Pancreas (tissue), 10 donors: ENCODE data around the gene SETBP1. TPM values are rescaled to one million over a fixed set of nuclear protein-coding genes. Genes with fewer than 3 reads are reported as not detected.

ENCODE experiments used
- ATAC-seq, 4 donors: fragments of 200-7000 bp; cut with Tn5 transposase; one replicate each; pipeline versions ENCODE4 v1.8.0 to v1.9.1; 2020; ENCODE audit warnings: mild to moderate bottlenecking in 4 of 4, moderate library complexity in 4 of 4
- DNase-seq, 6 donors: peaks; one replicate each; pipeline ENCODE4 v3.0.0-alpha.2; 2020
- FAIRE-seq: peaks from 2 replicates; lab custom pipeline; 2012; peaks lifted over from hg19 to GRCh38; lab: Jason Lieb, UNC
- H3K27ac ChIP-seq, 4 donors: fragments of 200-600 bp; sonication (generic); 1 replicate in 3 of 4; 2 replicates in 1 of 4; pipeline versions ENCODE4 v1.5.0 to v1.8.0; 2020
- H3K27me3 ChIP-seq, 4 donors: fragments of 200-600 bp; one replicate each; pipeline ENCODE4 v1.8.0; 2021
- H3K36me3 ChIP-seq, 3 donors: fragments of 200-600 bp; sonication (generic) in 1 of 3; one replicate each; pipeline versions ENCODE4 v1.5.0 to v1.8.0; 2020 to 2021
- H3K4me1 ChIP-seq, 3 donors: fragments of 200-600 bp; one replicate each; pipeline ENCODE4 v1.8.0; 2021
- H3K4me3 ChIP-seq, 4 donors: fragments of 200-600 bp; sonication (generic) in 2 of 4; one replicate each; pipeline versions ENCODE4 v1.5.0 to v1.8.0; 2020 to 2021
- H3K9me3 ChIP-seq, 4 donors: fragments of 200-600 bp; one replicate each; pipeline ENCODE4 v1.8.0; 2021
- WGBS, 2 donors: extraction: QIAGEN DNeasy Blood & Tissue Kit; methylation state at CpG; one replicate each; pipeline ENCODE4 v1.1.7; 2013; 5-methylcytosine and 5-hydroxymethylcytosine counted together
- intact Hi-C, 3 donors: fragments of 100-400 bp; cut with DNase I; formaldehyde crosslinking; loops; one replicate each; pipeline versions ENCODE4 v1.11.1 to v1.14.2; 2022
- polyA plus RNA-seq, 2 donors: library from polyadenylated mRNA; stranded (reverse); fragments of 200-250 nt; gene quantifications; one replicate each; pipeline ENCODE4 v1.2.3, GENCODE V29; 2013
- total RNA-seq, 6 donors: library from RNA; stranded (reverse); fragmentation: NEBNext Ultra II Directional in 4 of 6; extraction: Animal tissue kit (Norgen Biotek cat#: 25700) in 4 of 6; gene quantifications; one replicate each; pipeline versions ENCODE4 v1.2.1 to v1.2.4, GENCODE V29; 2021 to 2023
- TF ChIP-seq, protein P1 (sequence below), 4 donors: fragments of 200-600 bp; sonication (generic) in 3 of 4; IDR thresholded peaks; one replicate each; pipeline versions ENCODE4 v1.5.0 to v1.8.0; 2021; ENCODE audit warnings: antibody characterized with exemption in 4 of 4
- donor health status: healthy with polysubstance abuse.
- donor health status: DM: no; HTN: no; CAD: no; lungs with moderate emphysema.
- donor health status: DM: no; HTN: no; CAD: no.
- donor health status: control.
- donor health status: control.
- donor health status: Bipolar disorder and iron deficiency.
- donor health status: DM: yes; HTN: yes; CAD: no.
- donor health status: DM: no; HTN: no; CAD: no.
- donor health status: DM: no; HTN: no; CAD: no.
- donor health status: DM: yes; HTN: yes; CAD: no.

SETBP1 gene
- total and polyA plus RNA-seq, 8 donors = 3.9 to 24.0 (median 18.1) TPM

DNA sequence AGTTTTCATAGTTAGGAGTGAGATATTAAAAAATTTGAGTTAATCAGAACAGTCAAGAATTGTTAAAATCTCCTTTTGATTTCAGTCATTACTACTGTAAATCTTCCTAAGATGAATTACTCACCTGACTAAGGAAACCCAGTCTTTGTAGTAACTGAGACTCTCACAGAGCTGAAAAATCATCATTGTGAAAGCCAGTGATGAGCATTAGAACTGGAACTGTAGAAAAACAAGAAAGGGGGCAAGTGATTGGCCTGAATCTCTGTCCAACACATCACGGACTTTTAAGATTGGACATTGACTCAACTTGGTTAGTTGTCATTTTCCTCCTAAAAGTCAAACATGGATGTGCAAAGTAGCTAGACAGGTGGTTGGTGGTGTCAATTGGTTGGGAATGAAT, 21.9 kb downstream of the SETBP1 start:
- Histone ChIP-seq H3K4me1 (peaks cover 13 to 24% (median 23%) of the 10 kb centered on the region in 3 donors), H3K9me3 (no peaks in the 10 kb centered on the region), H3K36me3 (no peaks in the 10 kb centered on the region), H3K27ac (no peak overlapping the region), H3K4me3 (no peak overlapping the region), H3K27me3 (no peaks in the 10 kb centered on the region)
- TF ChIP-seq, protein P1, sequence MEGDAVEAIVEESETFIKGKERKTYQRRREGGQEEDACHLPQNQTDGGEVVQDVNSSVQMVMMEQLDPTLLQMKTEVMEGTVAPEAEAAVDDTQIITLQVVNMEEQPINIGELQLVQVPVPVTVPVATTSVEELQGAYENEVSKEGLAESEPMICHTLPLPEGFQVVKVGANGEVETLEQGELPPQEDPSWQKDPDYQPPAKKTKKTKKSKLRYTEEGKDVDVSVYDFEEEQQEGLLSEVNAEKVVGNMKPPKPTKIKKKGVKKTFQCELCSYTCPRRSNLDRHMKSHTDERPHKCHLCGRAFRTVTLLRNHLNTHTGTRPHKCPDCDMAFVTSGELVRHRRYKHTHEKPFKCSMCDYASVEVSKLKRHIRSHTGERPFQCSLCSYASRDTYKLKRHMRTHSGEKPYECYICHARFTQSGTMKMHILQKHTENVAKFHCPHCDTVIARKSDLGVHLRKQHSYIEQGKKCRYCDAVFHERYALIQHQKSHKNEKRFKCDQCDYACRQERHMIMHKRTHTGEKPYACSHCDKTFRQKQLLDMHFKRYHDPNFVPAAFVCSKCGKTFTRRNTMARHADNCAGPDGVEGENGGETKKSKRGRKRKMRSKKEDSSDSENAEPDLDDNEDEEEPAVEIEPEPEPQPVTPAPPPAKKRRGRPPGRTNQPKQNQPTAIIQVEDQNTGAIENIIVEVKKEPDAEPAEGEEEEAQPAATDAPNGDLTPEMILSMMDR (IDR thresholded peaks at IDR 0.05) = no peak
- intact Hi-C loops = no loop called here
- ATAC-seq = no peak
- DNase-seq = no peak
- no peak for FAIRE-seq
- WGBS, 2 donors = 96 to 100% methylated on average over 1 of the region's 1 CpG

DNA sequence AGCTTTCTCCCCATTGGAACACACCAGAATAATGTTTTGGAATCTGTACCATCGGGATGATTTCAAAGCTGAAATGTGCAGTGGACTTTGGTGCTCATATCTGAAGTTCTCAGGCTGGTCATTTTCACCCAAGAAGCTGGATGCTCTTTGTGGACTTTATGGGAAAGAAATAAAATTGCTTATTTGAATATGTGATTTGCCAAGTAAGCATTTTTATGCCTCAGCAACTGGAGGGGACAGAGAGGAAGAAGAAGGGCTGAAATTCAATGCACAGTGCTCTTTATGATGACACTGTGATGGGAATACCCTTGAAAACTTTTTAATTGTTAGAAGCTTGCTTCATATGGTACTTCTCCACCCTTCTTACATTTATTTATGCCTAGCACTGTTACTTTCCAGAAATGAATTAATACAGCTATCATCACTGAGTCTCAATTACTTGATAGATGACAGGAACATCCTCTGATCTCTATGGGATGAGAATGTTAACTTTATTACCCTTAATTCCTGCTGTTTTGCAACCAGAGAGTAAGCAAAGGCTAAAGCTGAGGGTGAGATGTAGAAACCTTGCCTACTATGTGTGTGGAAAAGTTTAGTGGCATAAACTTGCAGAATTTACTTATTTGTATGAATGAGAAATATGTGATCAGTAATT, 23.6 kb downstream of the SETBP1 start:
- Histone ChIP-seq H3K36me3 (no peaks in the 10 kb centered on the region), H3K9me3 (no peaks in the 10 kb centered on the region), H3K4me3 (no peak overlapping the region), H3K27me3 (no peaks in the 10 kb centered on the region), H3K27ac (no peak overlapping the region), H3K4me1 (peaks cover 11 to 22% (median 13%) of the 10 kb centered on the region in 3 donors)
- DNase-seq (no peak), ATAC-seq (no peak), FAIRE-seq (no peak)
- intact Hi-C loops = no loop called here
- TF ChIP-seq, protein P1 (IDR thresholded peaks at IDR 0.05) = no peak
- WGBS, 2 donors = 87 to 88% methylated on average over 1 of the region's 1 CpG

DNA sequence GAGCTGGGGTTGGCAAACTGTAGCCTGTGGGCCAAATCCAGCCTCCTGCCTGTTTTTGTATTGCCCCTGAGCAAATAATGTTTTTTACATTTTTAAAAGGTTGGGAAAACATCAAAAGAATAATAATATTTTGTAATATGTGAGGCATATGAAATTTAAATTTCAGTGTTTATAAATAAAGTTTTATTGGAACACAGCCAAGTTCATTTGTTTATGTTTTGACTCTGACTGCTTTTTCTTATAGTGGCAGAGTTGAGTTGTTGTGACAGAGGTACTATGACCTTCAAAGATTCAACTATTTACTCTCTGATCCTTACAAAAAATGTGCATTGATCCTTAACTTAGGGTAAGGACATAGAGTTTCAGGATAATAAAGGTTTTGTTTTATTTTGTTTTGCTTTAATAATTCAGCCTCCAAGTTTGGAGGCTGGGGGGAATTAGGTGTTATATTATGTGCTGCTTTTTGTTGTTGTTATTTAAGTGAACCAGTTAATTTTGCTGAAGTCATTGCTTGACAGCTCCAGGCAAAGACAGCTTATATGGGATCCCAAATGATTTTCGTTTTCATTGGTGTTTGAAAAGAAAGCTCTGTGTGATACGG, 24.5 kb downstream of the SETBP1 start:
- WGBS, 2 donors = 87 to 90% methylated on average over 2 of the region's 2 CpGs
- Histone ChIP-seq H3K9me3 (no peaks in the 10 kb centered on the region), H3K27me3 (no peaks in the 10 kb centered on the region), H3K27ac (no peak overlapping the region), H3K4me1 (peaks cover 10 to 18% (median 13%) of the 10 kb centered on the region in 3 donors), H3K36me3 (no peaks in the 10 kb centered on the region), H3K4me3 (no peak overlapping the region)
- TF ChIP-seq, protein P1 (IDR thresholded peaks at IDR 0.05) = no peak
- FAIRE-seq (no peak), ATAC-seq (no peak), DNase-seq (no peak)
- intact Hi-C loops = no loop called here

DNA sequence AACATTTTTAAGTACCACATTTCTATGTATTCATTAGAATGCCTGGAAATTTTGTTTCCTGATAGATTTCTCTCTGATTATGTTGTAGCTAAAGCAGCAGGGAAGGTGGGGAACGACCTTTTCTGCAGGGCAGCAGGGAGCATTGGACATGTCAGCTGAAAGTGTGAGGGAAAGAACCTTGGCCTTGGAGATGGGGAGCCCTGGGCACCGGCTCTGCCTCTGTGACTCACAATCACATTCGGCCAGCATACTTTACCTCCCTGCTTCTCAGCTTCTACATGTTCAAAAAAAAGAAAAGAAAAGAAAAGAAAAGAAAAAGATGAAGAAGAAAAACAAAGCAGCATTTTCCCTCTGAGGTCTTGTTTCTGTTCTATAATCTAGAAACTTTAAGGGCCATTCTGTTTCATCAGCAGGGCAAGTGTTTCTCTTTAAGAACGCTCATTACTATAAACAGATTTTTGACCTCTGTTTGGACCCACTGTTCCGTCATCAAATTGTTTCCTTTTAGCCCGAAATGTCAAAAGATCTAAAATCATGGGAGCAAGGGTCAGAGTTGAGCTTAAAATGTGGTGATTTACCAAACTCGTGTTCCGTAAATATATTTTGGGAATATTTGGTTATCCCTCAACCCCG, 27.9 kb downstream of the SETBP1 start:
- Histone ChIP-seq H3K4me3 (no peak overlapping the region), H3K27ac (peak overlapping the region in 1 of 4 donors; percentile 6), H3K36me3 (no peaks in the 10 kb centered on the region), H3K9me3 (no peaks in the 10 kb centered on the region), H3K27me3 (no peaks in the 10 kb centered on the region), H3K4me1 (peaks cover 0 to 15% (median 8%) of the 10 kb centered on the region in 3 donors)
- intact Hi-C loops = no loop called here
- ATAC-seq (peak in 2 of 4 donors; percentile 67 to 69), DNase-seq (no peak), FAIRE-seq (no peak)
- WGBS, 2 donors = 67 to 71% methylated on average over 9 of the region's 9 CpGs
- TF ChIP-seq, protein P1 (IDR thresholded peaks at IDR 0.05) = no peak
